Measurements from ENCODE around the gene RARS2. TPM values are rescaled to one million over a fixed set of nuclear protein-coding genes. Genes with fewer than 3 reads are reported as not detected.

RARS2 gene
- polyA plus RNA-seq, 2 of the 4 experiments (the other 2 are of a cell fraction), result 14.6 to 23.7 TPM

GRCh38 chr6:87588756-87589407, 905 bp downstream of the RARS2 start (continued):
- no peak for TF ChIP-seq REST (IDR thresholded peaks at IDR 0.05)

DNA sequence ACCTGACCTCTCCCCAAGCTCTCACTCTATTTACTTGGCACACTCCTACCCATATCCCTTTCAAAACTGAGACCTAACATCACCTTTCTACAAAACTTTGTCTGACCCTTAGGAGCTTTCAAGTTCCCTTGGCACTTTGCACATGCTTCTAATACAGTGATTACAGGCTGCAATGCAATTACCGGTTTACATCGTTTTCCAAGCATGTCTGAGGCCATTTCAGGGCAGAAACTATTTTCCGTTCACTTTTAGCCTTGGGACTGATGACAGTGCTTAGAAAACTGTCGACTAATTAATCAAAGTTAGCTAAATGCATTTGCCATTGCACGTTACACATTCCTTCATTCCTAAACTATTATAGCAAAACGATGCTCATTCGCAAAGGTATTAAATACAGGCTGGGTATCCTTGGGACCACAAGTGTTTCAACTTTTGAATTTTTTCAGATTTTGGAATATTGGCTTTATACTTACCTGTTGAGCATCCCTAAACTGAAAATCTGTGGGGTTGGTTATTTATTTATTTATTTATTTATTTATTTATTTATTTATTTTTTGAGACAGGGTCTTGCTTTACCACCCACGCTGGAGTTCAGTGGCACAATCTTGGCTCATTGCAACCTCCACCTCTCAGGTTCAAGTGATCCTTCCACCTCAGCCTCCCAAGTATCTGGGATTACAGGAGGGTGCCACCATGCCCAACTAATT, 3.3 kb downstream of the RARS2 start:
- POLR2A ChIA-PET, result no interaction called here

GRCh38 chr6:87583822-87584221, 6.0 kb downstream of the RARS2 start:
- Histone ChIP-seq H3K4me1 (peaks cover 24% of the 10 kb centered on the region), H3K27ac (no peak overlapping the region), H3K4me2 (no peak overlapping the region), H3K4me3 (no peak overlapping the region), H3K9me3 (no peaks in the 10 kb centered on the region)
- 92% methylated on average over 4 of the region's 4 CpGs for WGBS (ENCODE audit: missing lambda C conversion rate)
- ATAC-seq, result no peak
- CTCF ChIA-PET, result interaction anchor here (0.5 kb wide), 1 partner anchor 189 kb away, joined by 3 read pairs; no protein-coding TSS in a partner anchor
- FAIRE-seq, result no peak
- no peak for DNase-seq (ENCODE audit: low read depth in 1 of 2, low spot score in 1 of 2)
- POLR2A ChIA-PET, result no interaction called here
- TF ChIP-seq SMC3 (IDR thresholded peaks at IDR 0.05), result no peak
- TF ChIP-seq TFCP2L1 (CRISPR knock-in tag; IDR thresholded peaks at IDR 0.05), result no peak
- no peak for TF ChIP-seq HOXA7 (CRISPR knock-in tag; IDR thresholded peaks at IDR 0.05)
- TF ChIP-seq FOXS1 (CRISPR knock-in tag; IDR thresholded peaks at IDR 0.05), result no peak
- no peak for TF ChIP-seq CBX2 (IDR thresholded peaks at IDR 0.05; ENCODE audit: borderline replicate concordance, low read depth)
- TF ChIP-seq CEBPB (IDR thresholded peaks at IDR 0.05), result no peak
- TF ChIP-seq POLR2A (IDR thresholded peaks at IDR 0.05; ENCODE audit: low read length), result no peak
- no peak for TF ChIP-seq MAX (IDR thresholded peaks at IDR 0.05)
- no peak for TF ChIP-seq HEYL (CRISPR knock-in tag; IDR thresholded peaks at IDR 0.05)
- no peak for TF ChIP-seq CHD4 (IDR thresholded peaks at IDR 0.05; ENCODE audit: borderline replicate concordance)
- no peak for TF ChIP-seq NPAS2 (CRISPR knock-in tag; IDR thresholded peaks at IDR 0.05; ENCODE audit: borderline replicate concordance)

More for the DNA sequence above, 3.3 kb downstream of the RARS2 start:
- ATAC-seq, result no peak
- 96% methylated on average over 8 of the region's 8 CpGs for WGBS (ENCODE audit: missing lambda C conversion rate)
- Histone ChIP-seq H3K4me1 (peaks cover 18% of the 10 kb centered on the region; the same call in 2 of the 3 replicates), H3K9me3 (no peaks in the 10 kb centered on the region), H3K4me3 (no peak overlapping the region), H3K27ac (no peak overlapping the region), H3K4me2 (no peak overlapping the region)
- FAIRE-seq, result no peak
- TF ChIP-seq CEBPB (IDR thresholded peaks at IDR 0.05) (no peak), HOXB5 (CRISPR knock-in tag; IDR thresholded peaks at IDR 0.05) (no peak), BHLHE40 (IDR thresholded peaks at IDR 0.05; ENCODE audit: low read depth, low read length) (no peak), EHMT2 (IDR thresholded peaks at IDR 0.05; ENCODE audit: low read depth) (no peak), MAFK (IDR thresholded peaks at IDR 0.05; ENCODE audit: partially characterized antibody) (no peak), CBX8 (IDR thresholded peaks at IDR 0.05) (no peak), ATOH8 (CRISPR knock-in tag; IDR thresholded peaks at IDR 0.05; ENCODE audit: low read depth) (no peak), TFCP2L1 (CRISPR knock-in tag; IDR thresholded peaks at IDR 0.05) (no peak)
- CTCF ChIA-PET, result interaction anchor here (1.5 kb wide), 1 partner anchor 245 kb away, joined by 4 read pairs; no protein-coding TSS in a partner anchor
- DNase-seq (ENCODE audit: low read depth in 1 of 2, low spot score in 1 of 2), result no peak

Measured in A549 (cell line).